A549 (cell line): ENCODE measurements around the gene BHLHE23. TPM values are rescaled to one million over a fixed set of nuclear protein-coding genes. Genes with fewer than 3 reads are reported as not detected.

Source experiments
- ATAC-seq, 2 experiments: fragments of 200-7000 bp in 1 of 2; fragments of >200 bp in 1 of 2; cut with Nextera tagmentation in 1 of 2; cut with Tn5 transposase in 1 of 2; 3 replicates each; pipeline versions ENCODE4 v1.8.0 to v1.9.1; 2018 to 2020; ENCODE audit warnings: mild to moderate bottlenecking in 1 of 2, moderate library complexity in 1 of 2
- CTCF ChIA-PET: fragments of 300-600 bp; sonication (Branson Sonifier 250); formaldehyde crosslinking; extraction: SDS; loops from one replicate; lab custom pipeline; 2021; ENCODE audit warnings: antibody characterized with exemption, inconsistent platforms; lab: Yijun Ruan, JAX
- POLR2A ChIA-PET: fragments of 350-600 bp; formaldehyde crosslinking; extraction: SDS; loops from one replicate; lab custom pipeline; 2021; ENCODE audit warnings: antibody characterized with exemption, inconsistent platforms; lab: Yijun Ruan, JAX
- DNase-seq, 2 experiments: peaks; one replicate each; pipeline versions ENCODE4 v3.0.0 to v3.0.0-alpha.2; 2011 to 2016; ENCODE audit warnings: low read depth in 1 of 2, low spot score in 1 of 2
- FAIRE-seq: peaks from 2 replicates; lab custom pipeline; 2011; peaks lifted over from hg19 to GRCh38; lab: Jason Lieb, UNC
- H3K27ac ChIP-seq, 2 experiments: fragments of >200 bp; sonication (Bioruptor Twin); formaldehyde crosslinking; 3 replicates each; pipeline ENCODE4 v1.5.1; 2016 to 2017
- H3K4me1 ChIP-seq: fragments of >200 bp; sonication (Bioruptor Twin); formaldehyde crosslinking; 3 replicates; pipeline ENCODE4 v1.6.1; 2016
- H3K4me2 ChIP-seq: fragments of >200 bp; sonication (Bioruptor Twin); formaldehyde crosslinking; 3 replicates; pipeline ENCODE4 v1.6.1; 2016
- H3K4me3 ChIP-seq: fragments of >200 bp; sonication (Bioruptor Twin); formaldehyde crosslinking; 3 replicates; pipeline ENCODE4 v1.5.1; 2016
- H3K9me3 ChIP-seq: fragments of >200 bp; sonication (Bioruptor Twin); formaldehyde crosslinking; 3 replicates; pipeline ENCODE4 v1.6.1; 2016
- BCL3 ChIP-seq: fragments of >200 bp; sonication (Bioruptor Twin); formaldehyde crosslinking; IDR thresholded peaks from 3 replicates; pipeline ENCODE4 v1.6.1; 2016
- BHLHE40 ChIP-seq: IDR thresholded peaks from 2 replicates; pipeline ENCODE4 v1.6.1; 2012; ENCODE audit warnings: low read depth, low read length, inconsistent platforms
- CBX2 ChIP-seq: fragments of 200-600 bp; sonication (generic); IDR thresholded peaks from 2 replicates; pipeline ENCODE4 v1.6.1; 2016; ENCODE audit warnings: low read depth, mild to moderate bottlenecking, borderline replicate concordance
- CBX8 ChIP-seq: fragments of 200-600 bp; sonication (generic); IDR thresholded peaks from 2 replicates; pipeline ENCODE4 v1.6.1; 2016
- CHD2 ChIP-seq: fragments of 150-350 bp; IDR thresholded peaks from 2 replicates; pipeline ENCODE4 v1.6.1; 2014; ENCODE audit warnings: low read length; ENCODE audit not compliant: partially characterized antibody
- CHD4 ChIP-seq: fragments of 200-600 bp; sonication (generic); IDR thresholded peaks from 2 replicates; pipeline ENCODE4 v1.6.1; 2016; ENCODE audit warnings: antibody characterized with exemption, mild to moderate bottlenecking, borderline replicate concordance
- CTCF ChIP-seq: fragments of >200 bp; sonication (Bioruptor Twin); formaldehyde crosslinking; IDR thresholded peaks from 3 replicates; pipeline ENCODE4 v1.5.1; 2016
- ESRRA ChIP-seq: fragments of 150-350 bp; IDR thresholded peaks from 2 replicates; pipeline ENCODE4 v1.6.1; 2014; ENCODE audit warnings: mild to moderate bottlenecking, low read length, borderline replicate concordance
- FOXS1 ChIP-seq: fragments of 250-450 bp; sonication (Bioruptor Pico); IDR thresholded peaks from 2 replicates; pipeline ENCODE4 v1.5.0; 2020; ENCODE audit warnings: mild to moderate bottlenecking, moderate library complexity
- GATA3 ChIP-seq: IDR thresholded peaks from 2 replicates; pipeline ENCODE4 v1.6.1; 2012; ENCODE audit warnings: borderline replicate concordance
- HEYL ChIP-seq: fragments of 250-450 bp; sonication (Bioruptor Pico); IDR thresholded peaks from 2 replicates; pipeline ENCODE4 v1.8.0; 2021; ENCODE audit warnings: mild to moderate bottlenecking, moderate library complexity
- HOXB13 ChIP-seq: fragments of 250-450 bp; sonication (Bioruptor Pico); IDR thresholded peaks from 2 replicates; pipeline ENCODE4 v1.5.0; 2020; ENCODE audit warnings: low read depth, mild to moderate bottlenecking, moderate library complexity
- HOXB5 ChIP-seq: fragments of 250-450 bp; sonication (Bioruptor Pico); IDR thresholded peaks from 2 replicates; pipeline ENCODE4 v1.5.0; 2020; ENCODE audit warnings: mild to moderate bottlenecking, moderate library complexity
- JUNB ChIP-seq: fragments of >200 bp; sonication (Bioruptor Twin); formaldehyde crosslinking; IDR thresholded peaks from 2 replicates; pipeline ENCODE4 v1.6.1; 2016
- MAZ ChIP-seq: fragments of 150-350 bp; IDR thresholded peaks from 2 replicates; pipeline ENCODE4 v1.6.1; 2014; ENCODE audit warnings: antibody characterized with exemption, low read depth, low read length, borderline replicate concordance
- MYC ChIP-seq: IDR thresholded peaks from 2 replicates; pipeline ENCODE4 v1.6.1; 2012; ENCODE audit warnings: mild to moderate bottlenecking, inconsistent platforms, low read length, improper control_type of control experiment, borderline replicate concordance
- NFE2L2 ChIP-seq: fragments of 150-350 bp; conservative IDR thresholded peaks from 2 replicates; pipeline ENCODE4 v1.6.1; 2014; ENCODE audit warnings: low read length
- NPAS2 ChIP-seq: fragments of 250-450 bp; sonication (Bioruptor Pico); IDR thresholded peaks from 2 replicates; pipeline ENCODE4 v1.8.0; 2022; ENCODE audit warnings: mild to moderate bottlenecking, moderate library complexity, borderline replicate concordance
- NR3C1 ChIP-seq: fragments of >200 bp; sonication (Bioruptor Twin); formaldehyde crosslinking; IDR thresholded peaks from 3 replicates; pipeline ENCODE4 v1.6.1; 2017
- PBX3 ChIP-seq: IDR thresholded peaks from 2 replicates; pipeline ENCODE4 v1.6.1; 2012
- POLR2A ChIP-seq: IDR thresholded peaks from 2 replicates; pipeline ENCODE4 v1.6.1; 2012; ENCODE audit warnings: mild to moderate bottlenecking, low read length
- POLR2AphosphoS2 ChIP-seq: conservative IDR thresholded peaks from 2 replicates; pipeline ENCODE4 v1.6.1; 2012; ENCODE audit warnings: low read length, improper control_type of control experiment, inconsistent platforms
- RCOR1 ChIP-seq: fragments of 150-350 bp; IDR thresholded peaks from 2 replicates; pipeline ENCODE4 v1.6.1; 2014; ENCODE audit warnings: antibody characterized with exemption, low read length, low read depth
- SMC3 ChIP-seq: fragments of >200 bp; sonication (Bioruptor Twin); formaldehyde crosslinking; IDR thresholded peaks from 3 replicates; pipeline ENCODE4 v1.6.1; 2018; ENCODE audit warnings: inconsistent platforms
- TP53 ChIP-seq: fragments of 250-450 bp; sonication (Bioruptor Pico); IDR thresholded peaks from 2 replicates; pipeline ENCODE4 v1.5.0; 2021; ENCODE audit warnings: mild to moderate bottlenecking, moderate library complexity
- ZC3H11A ChIP-seq: fragments of 450-650 bp; IDR thresholded peaks from 2 replicates; pipeline ENCODE4 v1.6.1; 2014; ENCODE audit warnings: antibody characterized with exemption, mild to moderate bottlenecking
- ZSCAN20 ChIP-seq: fragments of 250-450 bp; sonication (Bioruptor Pico); IDR thresholded peaks from 2 replicates; pipeline ENCODE4 v1.8.0; 2022; ENCODE audit warnings: mild to moderate bottlenecking, moderate library complexity
- WGBS: methylation state at CpG from one replicate; pipeline ENCODE4 v1.1.6; 2017; ENCODE audit errors: missing lambda C conversion rate; 5-methylcytosine and 5-hydroxymethylcytosine counted together
- polyA plus RNA-seq, 4 experiments: library from polyadenylated mRNA; depleted of rRNA in 3 of 4; stranded (reverse); fragments of >200 nt; fragmentation: RNase III in 1 of 4; extraction: RNeasy Plus Mini Kit Qiagen cat#74134 plus additional on column Dnase treatment in 1 of 4; gene quantifications; 2 replicates in 3 of 4; 3 replicates in 1 of 4; pipeline ENCODE4 v1.2.3, GENCODE V29; 2011 to 2017

Gene BHLHE23
- polyA plus RNA-seq, 2 of the 4 experiments (the other 2 are of a cell fraction) = not detected

GRCh38 chr20:62966212-62967148, 40.3 kb downstream of the BHLHE23 start (continued):
- TF ChIP-seq NFE2L2 (no peak), HEYL (CRISPR knock-in tag) (no peak), POLR2A (no peak), GATA3 (no peak), PBX3 (no peak), MAZ (no peak), ESRRA (no peak), CBX8 (no peak), HOXB5 (CRISPR knock-in tag) (no peak), POLR2AphosphoS2 (no peak)

- H3K4me1 ChIP-seq = no peaks in the 10 kb centered on the region
- no peaks in the 10 kb centered on the region for H3K9me3 ChIP-seq
- TF ChIP-seq SMC3 (no peak), HOXB5 (CRISPR knock-in tag) (no peak), CBX2 (no peak), PBX3 (no peak), HOXB13 (CRISPR knock-in tag) (no peak), JUNB (no peak), FOXS1 (CRISPR knock-in tag) (no peak), RCOR1 (no peak), CHD4 (no peak), CHD2 (no peak), HEYL (CRISPR knock-in tag) (no peak), ZC3H11A (no peak)
- TF ChIP-seq, all 56 proteins: peak for 0
- H3K4me2 ChIP-seq = no peak overlapping the region
- peak in 1 of 2 experiments; percentile 29; a peak in 2 of 6 replicates for ATAC-seq
- no peak overlapping the region for H3K4me3 ChIP-seq
- no peak for DNase-seq
- no peak for FAIRE-seq
- ChIA-PET CTCF (interaction anchor here (1.1 to 1.5 kb wide), 3 partner anchors 14 to 28 kb away, joined by 3 to 4 read pairs (median 3); partner anchors contain the start of gene GID8), POLR2A (no interaction called here)
- no peak overlapping the region for H3K27ac ChIP-seq
- WGBS = 70% methylated on average over 19 of the region's 19 CpGs
Measured at GRCh38 chr20:62965363-62965771, 41.4 kb downstream of the BHLHE23 start.

GRCh38 chr20:62964700-62965099, 42.1 kb downstream of the BHLHE23 start:
- no peaks in the 10 kb centered on the region for H3K9me3 ChIP-seq
- no peak for DNase-seq
- H3K4me3 ChIP-seq = no peak overlapping the region
- ChIA-PET CTCF (interaction anchor here (1.1 to 1.5 kb wide), 6 partner anchors 13 to 259 kb away, joined by 3 to 5 read pairs (median 3); partner anchors contain the start of gene GID8), POLR2A (no interaction called here)
- TF ChIP-seq BHLHE40 (no peak), MYC (no peak), ZSCAN20 (no peak), NR3C1 (no peak), CBX8 (no peak), NPAS2 (CRISPR knock-in tag) (no peak), CTCF (no peak), ESRRA (no peak), BCL3 (no peak), TP53 (no peak)
- H3K4me2 ChIP-seq = no peak overlapping the region
- no peak for ATAC-seq
- no peak overlapping the region for H3K27ac ChIP-seq
- no peak for FAIRE-seq
- 50% methylated on average over 20 of the region's 20 CpGs for whole genome bisulfite sequencing
- no peaks in the 10 kb centered on the region for H3K4me1 ChIP-seq
